Ovary (tissue), 3 donors: Measurements from ENCODE around the gene DSCAM.

Experiments used
- CTCF ChIP-seq, 3 donors: fragments of 450-650 bp in 2 of 3; fragments of 200-600 bp in 1 of 3; IDR thresholded peaks; one replicate each; pipeline versions ENCODE4 v1.5.1 to v1.8.0; 2016 to 2022; ENCODE audit warnings: antibody characterized with exemption in 3 of 3, mild to moderate bottlenecking in 1 of 3
- POLR2A ChIP-seq: fragments of 450-650 bp; IDR thresholded peaks from one replicate; pipeline ENCODE4 v1.6.1; 2017; ENCODE audit warnings: antibody characterized with exemption, mild to moderate bottlenecking, moderate library complexity
- donor health status: DM: no; HTN: no; CAD: no.

- TF ChIP-seq POLR2A, result no peak
- TF ChIP-seq CTCF (IDR thresholded peaks at IDR 0.05), result no peak
Measured at GRCh38 chr21:40179166-40179565, 667.8 kb downstream of the DSCAM start.
